ENCODE results near the gene FKBP10.
"Not testable (repeated sequence)": the region's sequence is repeated elsewhere in the genome, so short reads cannot be mapped to it uniquely, and the experiment has no call there.

The FKBP10 gene

GRCh38 chr17:41848788-41849187, 36.0 kb downstream of the FKBP10 start:
- DNase-seq = no peak

GRCh38 chr17:41849251-41849990, 36.6 kb downstream of the FKBP10 start:
- no peak for DNase-seq

GRCh38 chr17:41851382-41851781, 38.6 kb downstream of the FKBP10 start:
- not testable (repeated sequence) for DNase-seq

DNA sequence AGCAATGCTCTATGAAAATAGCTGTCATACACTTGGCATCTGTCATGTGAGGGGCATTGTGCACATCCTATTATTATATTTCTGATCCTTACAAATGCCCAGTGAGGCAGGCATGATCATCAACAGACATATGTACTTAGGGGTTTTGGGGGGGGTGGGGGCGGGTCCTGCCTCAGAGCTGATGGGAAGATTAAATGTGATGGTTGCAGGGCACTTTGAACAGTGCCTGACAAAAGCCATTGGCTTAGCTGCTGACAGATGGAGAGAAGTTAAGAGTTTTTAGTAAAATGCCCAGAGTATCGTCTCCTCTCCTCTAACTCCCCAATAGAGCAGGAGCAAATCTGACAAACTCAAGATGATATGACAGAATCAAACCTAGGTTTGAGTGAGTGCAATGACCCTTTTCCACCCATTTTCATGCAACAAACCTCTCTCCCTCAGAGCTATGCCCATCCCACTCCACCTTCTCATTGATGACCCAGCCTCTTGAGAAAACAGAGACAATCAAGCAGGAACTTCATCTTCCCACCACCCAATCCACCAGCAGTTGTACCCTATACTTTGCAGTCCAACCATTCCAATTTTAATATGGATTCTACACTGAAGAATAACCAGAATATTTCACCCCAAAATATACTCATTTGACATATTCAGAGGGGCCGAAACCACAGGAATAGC, 47.6 kb downstream of the FKBP10 start:
- no peak for DNase-seq

- DNase-seq = peak; percentile 44
These were observed 50.5 kb downstream of the FKBP10 start for GRCh38 chr17:41863074-41863848.

DNA sequence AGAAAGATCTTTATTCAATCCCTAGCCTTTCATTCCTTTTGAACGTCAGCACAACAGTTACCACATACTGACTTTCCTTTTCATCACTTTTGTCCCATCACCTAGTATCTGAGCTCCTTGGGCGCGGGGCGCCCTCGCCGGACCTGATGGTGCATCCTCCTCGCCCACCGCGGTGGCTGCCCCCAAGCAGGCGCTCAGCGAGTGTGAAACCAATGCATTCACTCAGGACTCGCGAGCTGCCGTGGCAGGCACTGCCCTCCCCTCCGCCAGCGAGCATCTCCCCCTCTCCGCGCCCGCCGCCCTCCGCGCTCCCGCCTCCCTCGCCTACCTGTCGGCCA, 51.7 kb downstream of the FKBP10 start:
- DNase-seq = no peak

GRCh38 chr17:41864836-41865595, 52.2 kb downstream of the FKBP10 start, which contains the start of gene KLHL11:
TSS of gene KLHL11 (minus strand) at chr17:41865423. CDS start at chr17:41865370, 53 bp downstream.
- peak; percentile 93 for DNase-seq

GRCh38 chr17:41865596-41865893, 52.7 kb downstream of the FKBP10 start:
- no peak for DNase-seq

GRCh38 chr17:41868568-41868967, 55.8 kb downstream of the FKBP10 start:
- peak; percentile 14 for DNase-seq

DNA sequence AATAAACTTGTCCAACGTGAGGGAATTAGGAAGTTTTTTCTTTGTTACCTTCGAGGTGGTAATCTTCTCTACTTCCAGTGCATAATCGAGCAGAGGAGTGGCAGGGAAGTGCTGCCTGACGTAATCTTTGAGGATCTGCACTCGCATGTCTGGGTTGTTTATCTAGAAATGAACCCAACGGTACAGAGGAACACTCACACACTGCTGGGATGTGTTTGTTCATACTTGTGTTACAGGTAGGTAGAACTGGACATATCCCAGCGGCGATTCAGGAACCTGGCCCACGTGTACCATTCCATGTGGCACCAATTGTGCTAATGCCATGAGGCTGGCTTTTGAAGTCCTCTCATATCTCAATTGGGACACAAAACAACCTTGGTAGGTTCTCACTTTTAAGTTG, 56.6 kb downstream of the FKBP10 start:
- no peak for DNase-seq

DNA sequence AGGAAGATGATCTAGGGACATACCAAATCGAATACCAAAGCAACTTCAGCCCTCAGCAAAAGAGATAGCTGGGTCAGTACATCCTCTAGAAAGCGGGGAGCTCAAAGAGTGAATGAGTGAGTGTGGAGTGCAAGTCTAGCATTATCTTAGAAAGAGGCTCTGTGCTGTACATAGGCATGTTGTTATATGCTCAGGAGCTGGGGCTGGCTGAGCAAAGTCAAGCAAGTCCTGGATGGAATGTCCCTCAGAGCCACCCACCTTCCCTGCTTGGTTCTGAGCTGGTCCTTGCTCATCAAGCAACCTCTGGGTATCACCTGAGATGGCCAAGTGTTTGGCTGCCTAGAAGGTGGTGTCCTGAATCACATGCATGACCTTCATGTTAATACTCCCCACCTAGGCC, 57.3 kb downstream of the FKBP10 start:
- no peak for DNase-seq

- DNase-seq = no peak
These were observed 57.8 kb downstream of the FKBP10 start for GRCh38 chr17:41870627-41871026.

GRCh38 chr17:41871789-41872188, 59.0 kb downstream of the FKBP10 start:
- DNase-seq = no peak
